Endothelial cell of umbilical vein (primary cell): Measurements from ENCODE around the gene FHIT.

Source experiments
- CTCF ChIP-seq, 2 donors: IDR thresholded peaks; 1 replicate in 1 of 2; 2 replicates in 1 of 2; pipeline ENCODE4 v1.5.1; 2011; ENCODE audit warnings: low read length in 2 of 2, mild to moderate bottlenecking in 2 of 2, moderate library complexity in 2 of 2, control low read depth in 1 of 2, inconsistent platforms in 1 of 2, low read depth in 1 of 2; ENCODE audit not compliant: insufficient read depth in 1 of 2; ENCODE audit errors: extremely low read depth in 1 of 2
- EZH2 ChIP-seq: IDR thresholded peaks from 2 replicates; pipeline ENCODE4 v1.6.1; 2012; ENCODE audit warnings: borderline replicate concordance, low read depth, mild to moderate bottlenecking, moderate library complexity, low read length, inconsistent platforms; ENCODE audit not compliant: severe bottlenecking
- FOS ChIP-seq: IDR thresholded peaks from 2 replicates; pipeline ENCODE4 v1.6.1; 2011; ENCODE audit warnings: mild to moderate bottlenecking, low read length, moderate library complexity, borderline replicate concordance; ENCODE audit not compliant: insufficient read depth
- GATA2 ChIP-seq: IDR thresholded peaks from 2 replicates; pipeline ENCODE4 v1.7.0; 2011; ENCODE audit warnings: low read depth, mild to moderate bottlenecking, moderate library complexity, mixed read lengths, low read length; ENCODE audit not compliant: insufficient read length, insufficient read depth
- JUN ChIP-seq: IDR thresholded peaks from 2 replicates; pipeline ENCODE4 v1.6.1; 2011; ENCODE audit warnings: borderline replicate concordance, low read depth; ENCODE audit not compliant: insufficient read length, insufficient read depth
- MAX ChIP-seq: IDR thresholded peaks from 2 replicates; pipeline ENCODE4 v1.6.1; 2011; ENCODE audit not compliant: insufficient read depth, insufficient read length
- MYC ChIP-seq: IDR thresholded peaks from one replicate; pipeline ENCODE4 v1.6.1; 2011; ENCODE audit warnings: mild to moderate bottlenecking, low read depth, low read length
- POLR2A ChIP-seq: IDR thresholded peaks from 2 replicates; pipeline ENCODE4 v1.6.1; 2012; ENCODE audit warnings: low read depth, mild to moderate bottlenecking, control low read depth, low read length
- POLR2AphosphoS5 ChIP-seq: IDR thresholded peaks from 2 replicates; pipeline ENCODE4 v1.6.1; 2012; ENCODE audit warnings: low read depth, mild to moderate bottlenecking, control low read depth, low read length, moderate library complexity; ENCODE audit not compliant: insufficient read depth

- TF ChIP-seq POLR2A, result no peak
- no peak for TF ChIP-seq CTCF (IDR thresholded peaks at IDR 0.05; ENCODE audit: extremely low read depth in 1 of 2, insufficient read depth in 1 of 2, low read depth in 1 of 2, low read length in 2 of 2)
- TF ChIP-seq JUN, result no peak
- TF ChIP-seq GATA2, result no peak
- no peak for TF ChIP-seq POLR2AphosphoS5
- no peak for TF ChIP-seq EZH2
- TF ChIP-seq MYC, result no peak
- TF ChIP-seq MAX, result no peak
- no peak for TF ChIP-seq FOS
These were observed 1430.8 kb downstream of the FHIT start for GRCh38 chr3:59820352-59820934.
